Breast epithelium (tissue), 3 donors: ENCODE measurements around the gene LRCOL1.

Experiments
- CTCF ChIP-seq, 3 donors: fragments of 450-650 bp; IDR thresholded peaks; one replicate each; pipeline ENCODE4 v1.5.1; 2016 to 2017; ENCODE audit warnings: antibody characterized with exemption in 3 of 3, mild to moderate bottlenecking in 3 of 3, moderate library complexity in 3 of 3
- POLR2AphosphoS5 ChIP-seq, 3 donors: sonication (generic); formaldehyde crosslinking; IDR thresholded peaks; one replicate each; pipeline ENCODE4 v1.6.1; 2017; ENCODE audit warnings: antibody characterized with exemption in 3 of 3

- TF ChIP-seq CTCF (IDR thresholded peaks at IDR 0.05) (no peak), POLR2AphosphoS5 (IDR thresholded peaks at IDR 0.05) (no peak)
These were observed 10.7 kb upstream of the LRCOL1 start for GRCh38 chr12:132620899-132621656.
